Measurements from ENCODE around the gene AMDHD1. TPM values are rescaled to one million over a fixed set of nuclear protein-coding genes. Genes with fewer than 3 reads are reported as not detected.

The AMDHD1 gene
- total RNA-seq, 2 experiments from 2014 or later, result 1.3 to 2.0 TPM

DNA sequence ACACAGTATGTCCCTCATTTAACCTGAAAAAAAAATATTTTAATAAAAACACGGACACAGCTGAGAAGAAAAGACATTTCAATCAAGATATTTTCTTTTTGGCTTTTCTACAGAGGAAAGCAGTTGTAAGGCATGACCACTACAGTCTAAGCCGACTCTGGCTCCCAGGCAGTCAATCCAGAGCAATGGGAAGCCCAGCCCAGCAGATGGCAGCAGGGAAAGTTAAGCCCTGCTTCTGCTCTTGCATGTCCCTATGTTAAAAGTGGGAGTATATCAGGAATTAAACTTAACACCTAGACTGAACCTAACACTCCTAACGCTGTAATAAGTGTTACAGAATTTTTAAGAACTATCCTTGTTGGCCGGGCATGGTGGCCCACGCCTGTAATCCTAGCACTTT, 72.5 kb downstream of the AMDHD1 start:
- Mint-ChIP-seq H3K9me3 (no peaks in the 10 kb centered on the region), H3K4me3 (no peak overlapping the region), H3K4me1 (no peaks in the 10 kb centered on the region), H3K27me3 (no peaks in the 10 kb centered on the region), H3K36me3 (peaks cover 11% of the 10 kb centered on the region), H3K27ac (no peak overlapping the region)
- DNase-seq, result no peak
- ATAC-seq (ENCODE audit: low read depth), result no peak
- POLR2A ChIA-PET, result no interaction called here

Other genes with a start within 250 kb of the AMDHD1 start
- gene NTN4, start 152.6 kb upstream of the AMDHD1 start, total RNA-seq, result under 1 TPM; 0.08 to 0.17 TPM
- gene SNRPF, start 84.4 kb upstream of the AMDHD1 start, total RNA-seq, result 10 to 100 TPM; 30.7 to 34.1 TPM
- under 1 TPM in 1 of 2 experiments, not detected in 1; 0.19 TPM for gene CCDC38, start 717 bp upstream of the AMDHD1 start, total RNA-seq
- under 1 TPM; 0.14 to 0.23 TPM for gene HAL, start 53.0 kb downstream of the AMDHD1 start, total RNA-seq
- gene LTA4H, start 92.3 kb downstream of the AMDHD1 start, total RNA-seq, result 10 to 100 TPM; 49.2 to 50.7 TPM

Data from activated naive CD8-positive, alpha-beta T cell treated with anti-CD3 and anti-CD28 coated beads, Interleukin-2, amount 10 ng/mL, durations not matched to agents 7 days and 5 days (primary cell).